NCI-H146 treated with DMSO at 0.1 percent for 48 hours (cell line): ENCODE results near the gene ASB2.

Experiments used
- DNase-seq: peaks from one replicate; lab custom pipeline; 2025; ENCODE audit not compliant: unreplicated experiment; lab: John Stamatoyannopoulos, UW

The ASB2 gene

DNA sequence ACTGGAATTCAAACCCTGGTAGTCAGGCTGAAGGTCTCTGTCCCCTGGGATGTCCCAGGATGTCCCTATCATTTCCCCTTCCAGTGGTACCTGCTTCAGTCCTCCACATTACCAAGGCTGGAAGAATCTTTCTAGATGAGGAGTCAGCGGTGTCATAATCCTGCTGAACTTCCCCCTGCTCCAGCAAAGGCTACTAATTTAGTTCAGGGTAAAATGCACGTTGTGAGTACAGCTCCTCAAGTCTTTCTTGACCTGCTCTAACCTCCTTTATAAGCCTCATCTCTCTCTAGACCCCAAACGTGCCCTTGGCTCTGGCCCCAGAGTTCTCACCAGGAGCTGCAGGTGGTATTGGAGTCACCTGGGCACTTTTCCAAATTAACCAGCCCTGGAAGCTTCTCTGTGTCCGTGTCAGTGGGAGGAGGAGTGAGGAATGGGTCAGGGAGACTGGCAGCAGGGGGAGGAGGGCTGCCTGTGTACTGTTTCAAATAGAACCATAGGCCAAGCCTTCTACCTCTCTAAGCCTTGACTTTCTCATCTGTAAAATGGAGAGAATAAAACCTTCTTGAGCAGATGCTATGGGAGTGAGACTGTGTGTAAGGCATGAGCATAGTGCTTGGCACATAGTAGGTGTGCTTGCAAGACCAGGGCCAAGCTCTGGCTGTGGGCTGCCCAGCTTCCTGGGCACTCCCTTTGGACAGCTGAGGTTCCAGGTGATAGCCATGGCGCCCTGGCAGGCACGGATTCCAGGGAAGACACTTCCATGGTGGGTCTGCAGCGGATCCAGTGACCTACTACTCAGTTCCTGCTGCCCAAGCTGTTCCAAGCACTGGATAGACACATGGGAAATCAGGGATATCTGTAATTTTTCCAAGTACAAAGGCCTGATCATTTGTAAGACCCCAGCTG, 24.5 kb downstream of the ASB2 start:
- no peak for DNase-seq

GRCh38 chr14:93950948-93951634, 25.3 kb downstream of the ASB2 start:
- DNase-seq = no peak

GRCh38 chr14:93949511-93950075, 26.8 kb downstream of the ASB2 start:
- DNase-seq = no peak

GRCh38 chr14:93947282-93947681, 29.1 kb downstream of the ASB2 start:
- no peak for DNase-seq

DNA sequence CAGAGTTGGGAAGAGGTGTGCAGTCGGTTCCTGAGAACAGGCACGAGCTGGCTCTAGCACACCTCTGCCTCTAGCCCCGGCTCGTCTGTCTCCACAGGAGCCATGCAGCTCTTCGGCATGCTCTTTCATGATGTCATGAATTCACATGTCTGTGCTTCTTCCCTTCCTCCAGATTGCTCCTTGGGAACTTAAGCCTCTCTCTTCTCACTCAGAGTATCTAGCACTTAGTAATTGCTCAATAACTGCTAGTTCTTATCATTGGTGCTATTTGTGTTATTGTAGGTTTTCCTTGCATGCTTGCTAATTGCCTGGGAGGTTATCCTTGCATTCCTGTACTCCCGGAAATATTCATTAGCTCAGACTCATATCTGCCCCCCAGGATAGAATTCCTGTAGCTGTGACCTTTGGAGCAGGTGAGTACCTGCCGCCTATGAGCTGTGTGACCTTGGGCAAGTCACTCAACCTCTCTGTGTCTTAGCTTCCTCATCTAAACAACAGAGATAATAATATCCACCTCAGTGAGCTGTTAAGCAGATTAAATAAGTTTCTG, 29.8 kb downstream of the ASB2 start:
- DNase-seq = no peak

DNA sequence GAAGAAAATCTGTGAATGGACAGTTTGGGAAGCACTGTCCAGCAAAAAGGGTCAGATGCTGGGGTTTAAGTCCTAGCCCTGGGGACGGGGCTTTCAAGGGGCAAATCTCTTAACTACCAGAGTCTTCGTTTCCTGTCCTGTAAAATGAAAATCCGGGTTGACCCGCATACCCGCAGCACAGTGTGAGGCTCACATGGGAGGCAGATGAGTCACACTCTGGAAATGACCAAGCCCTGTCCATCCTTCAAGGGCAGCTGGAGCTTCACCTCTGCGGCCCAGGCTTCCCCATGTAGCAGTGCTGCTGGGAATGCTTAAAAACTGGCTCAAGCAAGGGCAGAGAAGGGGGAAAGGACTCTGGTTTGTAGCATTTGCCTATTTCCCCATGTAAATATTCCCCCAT, 30.3 kb downstream of the ASB2 start:
- no peak for DNase-seq

GRCh38 chr14:93945070-93945399, 31.3 kb downstream of the ASB2 start:
- no peak for DNase-seq

DNA sequence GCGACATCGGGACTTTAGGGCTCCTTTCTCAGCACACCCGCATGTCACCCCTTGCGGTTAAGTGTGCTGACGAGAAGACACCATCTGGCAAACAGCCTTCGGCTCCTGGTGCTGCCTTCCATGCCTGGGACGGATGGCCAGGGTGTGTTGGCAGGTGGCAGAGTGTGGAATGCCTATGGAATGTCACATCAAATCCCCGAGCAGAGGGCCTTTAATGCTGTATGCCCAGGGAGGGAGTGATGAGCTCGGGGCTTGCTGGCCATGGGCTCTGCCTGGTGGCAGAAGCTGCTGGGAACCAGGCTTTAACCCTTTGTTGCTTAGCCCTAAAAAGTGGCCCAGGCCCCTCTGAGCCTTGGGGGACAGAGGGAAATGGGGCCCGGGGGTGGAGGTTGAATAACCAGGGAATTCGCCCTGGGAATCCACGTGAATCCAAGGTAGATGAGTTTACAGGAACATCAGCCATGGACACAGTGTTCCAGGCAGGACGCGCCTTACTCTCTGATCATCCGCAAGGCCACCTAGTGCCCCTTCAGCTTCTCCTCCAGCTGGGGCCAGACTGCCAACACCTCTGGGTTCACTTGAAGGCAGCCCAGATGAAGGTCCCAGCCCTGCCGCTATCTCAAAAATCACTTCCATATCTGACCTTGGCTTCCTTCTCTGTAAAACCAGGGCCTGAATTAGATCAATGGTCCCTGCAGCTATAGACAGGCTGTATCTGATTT, 31.9 kb downstream of the ASB2 start:
- no peak for DNase-seq

DNA sequence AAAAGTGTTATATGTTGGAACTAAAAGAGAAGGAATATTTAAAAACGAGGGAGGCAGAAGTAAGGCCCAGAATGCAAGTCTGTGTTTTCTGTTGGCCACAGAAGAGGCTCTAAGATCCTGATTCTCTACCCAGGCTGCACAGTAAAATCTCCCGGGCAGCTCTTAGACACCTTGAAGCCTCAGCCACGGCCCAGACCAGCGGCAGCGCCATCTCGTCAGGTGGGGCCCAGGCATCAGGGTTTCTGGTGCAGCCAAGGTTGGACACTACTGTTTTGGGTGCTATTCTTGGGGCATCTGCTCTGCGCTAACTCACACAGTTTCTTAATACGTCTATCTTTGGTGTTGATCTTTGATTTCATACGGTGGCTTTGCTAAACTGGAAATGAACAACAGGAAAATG, 32.4 kb downstream of the ASB2 start:
- no peak for DNase-seq

- DNase-seq = no peak
These were observed 33.3 kb downstream of the ASB2 start for GRCh38 chr14:93943052-93943451.

GRCh38 chr14:93941293-93941910, 35.0 kb downstream of the ASB2 start:
- DNase-seq = peak; percentile 73

DNA sequence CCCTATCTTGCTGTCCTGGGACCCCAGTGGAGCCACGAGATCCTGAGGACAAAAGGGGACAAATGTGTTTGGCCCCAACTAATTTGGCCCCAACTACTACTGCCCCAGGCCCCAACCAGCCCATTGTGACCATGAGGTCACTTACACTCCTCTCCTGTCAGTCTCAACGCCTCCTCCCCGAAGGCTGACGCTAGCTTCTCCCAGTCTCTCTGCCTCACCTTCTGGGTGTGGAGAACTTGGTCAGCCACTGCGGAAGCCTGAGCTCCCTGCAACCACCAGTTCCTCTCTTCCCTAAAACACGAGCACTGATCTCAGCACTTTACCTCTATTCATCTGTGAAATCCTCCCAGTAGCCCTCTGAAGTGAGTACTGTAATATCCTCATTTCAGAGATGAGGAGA, 35.9 kb downstream of the ASB2 start:
- no peak for DNase-seq

- DNase-seq = no peak
These were observed 36.8 kb downstream of the ASB2 start for GRCh38 chr14:93939304-93940229.

GRCh38 chr14:93938751-93939303, 37.5 kb downstream of the ASB2 start:
- no peak for DNase-seq

- no peak for DNase-seq
These were observed 38.9 kb downstream of the ASB2 start for GRCh38 chr14:93937519-93937918.

- DNase-seq = no peak
These were observed 39.4 kb downstream of the ASB2 start for GRCh38 chr14:93936926-93937325.

- DNase-seq = no peak
These were observed 40.1 kb downstream of the ASB2 start for GRCh38 chr14:93936245-93936644.

- DNase-seq = no peak
These were observed 41.2 kb downstream of the ASB2 start for GRCh38 chr14:93935213-93935612.

DNA sequence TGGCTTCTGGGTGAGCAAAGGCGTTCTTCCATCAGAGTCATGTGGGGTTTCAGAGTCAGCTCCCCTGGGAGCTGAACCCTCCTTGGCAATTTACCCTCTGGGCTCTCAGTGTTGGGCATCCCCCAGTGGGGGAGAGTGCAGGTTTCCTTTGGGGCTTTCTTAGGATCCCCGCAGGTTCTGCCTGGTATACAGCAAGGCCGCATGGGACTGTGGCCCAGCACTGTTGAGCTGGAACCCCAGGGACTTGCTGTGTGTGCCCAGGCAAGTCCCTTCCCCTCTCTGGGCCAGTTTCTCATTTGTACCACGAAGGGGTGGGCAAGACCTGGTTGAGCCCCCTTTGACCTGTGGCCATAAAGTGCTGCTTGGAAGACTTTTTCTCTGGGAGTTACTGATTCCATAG, 43.7 kb downstream of the ASB2 start:
- DNase-seq = no peak

- DNase-seq = no peak
These were observed 45.4 kb downstream of the ASB2 start for GRCh38 chr14:93930989-93931307.
